Loucy (cell line): ENCODE measurements around the gene RCOR1.

ENCODE experiments used
- H2AFZ ChIP-seq: fragments of 200-600 bp; sonication (generic); 2 replicates; pipeline ENCODE4 v1.6.0; 2016; ENCODE audit warnings: antibody characterized with exemption, mild to moderate bottlenecking, low read length, moderate library complexity
- H3F3A ChIP-seq: fragments of 200-600 bp; 2 replicates; pipeline ENCODE4 v1.6.0; 2016; ENCODE audit warnings: antibody characterized with exemption, low read depth, mild to moderate bottlenecking
- H3K27me3 ChIP-seq: fragments of 200-600 bp; sonication (generic); 2 replicates; pipeline ENCODE4 v1.6.1; 2014; ENCODE audit warnings: low read length, mild to moderate bottlenecking; ENCODE audit not compliant: insufficient read depth, poor library complexity, severe bottlenecking
- H3K36me3 ChIP-seq: fragments of 200-600 bp; sonication (generic); 2 replicates; pipeline ENCODE4 v1.6.1; 2016; ENCODE audit warnings: low read length; ENCODE audit not compliant: insufficient read depth
- H3K4me1 ChIP-seq: fragments of 200-600 bp; sonication (generic); 2 replicates; pipeline ENCODE4 v1.5.1; 2014; ENCODE audit warnings: low read length, mild to moderate bottlenecking; ENCODE audit not compliant: insufficient read depth, poor library complexity, severe bottlenecking
- H3K4me2 ChIP-seq: fragments of 200-600 bp; sonication (generic); 2 replicates; pipeline ENCODE4 v1.6.0; 2014; ENCODE audit warnings: antibody characterized with exemption, low read length, low read depth, mild to moderate bottlenecking; ENCODE audit not compliant: poor library complexity, severe bottlenecking
- H3K4me3 ChIP-seq: fragments of 200-600 bp; sonication (generic); 2 replicates; pipeline ENCODE4 v1.5.1; 2014; ENCODE audit warnings: low read length, mild to moderate bottlenecking, mixed read lengths; ENCODE audit not compliant: poor library complexity, severe bottlenecking
- H3K79me2 ChIP-seq: fragments of 200-600 bp; sonication (generic); 2 replicates; pipeline ENCODE4 v1.6.1; 2014; ENCODE audit warnings: low read length; ENCODE audit not compliant: insufficient read depth
- H3K9ac ChIP-seq: fragments of 200-600 bp; sonication (generic); 2 replicates; pipeline ENCODE4 v1.6.0; 2014; ENCODE audit warnings: mild to moderate bottlenecking, low read depth, low read length, moderate library complexity; ENCODE audit not compliant: poor library complexity, severe bottlenecking
- H3K9me2 ChIP-seq: fragments of 200-600 bp; sonication (generic); replicated peaks from 2 replicates; pipeline ENCODE4 v1.6.1; 2016; ENCODE audit warnings: low read depth, low read length, mixed read lengths
- H3K9me3 ChIP-seq: fragments of 200-600 bp; sonication (generic); 2 replicates; pipeline ENCODE4 v1.6.1; 2014; ENCODE audit warnings: mild to moderate bottlenecking, antibody characterized with exemption, low read length, low read depth; ENCODE audit not compliant: insufficient read depth
- H4K20me1 ChIP-seq: fragments of 200-600 bp; sonication (generic); 2 replicates; pipeline ENCODE4 v1.6.0; 2014; ENCODE audit warnings: antibody characterized with exemption, low read length, mild to moderate bottlenecking; ENCODE audit not compliant: insufficient read depth, poor library complexity, severe bottlenecking
- EZH2phosphoT487 ChIP-seq: fragments of 200-600 bp; IDR thresholded peaks from 2 replicates; pipeline ENCODE4 v1.6.1; 2018; ENCODE audit warnings: antibody characterized with exemption, mild to moderate bottlenecking, moderate library complexity, borderline replicate concordance
- TF ChIP-seq, protein P1 (sequence below): fragments of 200-600 bp; sonication (generic); conservative IDR thresholded peaks from 2 replicates; pipeline ENCODE4 v1.5.1; 2014; ENCODE audit warnings: mild to moderate bottlenecking, antibody characterized with exemption, low read length

The RCOR1 gene

DNA sequence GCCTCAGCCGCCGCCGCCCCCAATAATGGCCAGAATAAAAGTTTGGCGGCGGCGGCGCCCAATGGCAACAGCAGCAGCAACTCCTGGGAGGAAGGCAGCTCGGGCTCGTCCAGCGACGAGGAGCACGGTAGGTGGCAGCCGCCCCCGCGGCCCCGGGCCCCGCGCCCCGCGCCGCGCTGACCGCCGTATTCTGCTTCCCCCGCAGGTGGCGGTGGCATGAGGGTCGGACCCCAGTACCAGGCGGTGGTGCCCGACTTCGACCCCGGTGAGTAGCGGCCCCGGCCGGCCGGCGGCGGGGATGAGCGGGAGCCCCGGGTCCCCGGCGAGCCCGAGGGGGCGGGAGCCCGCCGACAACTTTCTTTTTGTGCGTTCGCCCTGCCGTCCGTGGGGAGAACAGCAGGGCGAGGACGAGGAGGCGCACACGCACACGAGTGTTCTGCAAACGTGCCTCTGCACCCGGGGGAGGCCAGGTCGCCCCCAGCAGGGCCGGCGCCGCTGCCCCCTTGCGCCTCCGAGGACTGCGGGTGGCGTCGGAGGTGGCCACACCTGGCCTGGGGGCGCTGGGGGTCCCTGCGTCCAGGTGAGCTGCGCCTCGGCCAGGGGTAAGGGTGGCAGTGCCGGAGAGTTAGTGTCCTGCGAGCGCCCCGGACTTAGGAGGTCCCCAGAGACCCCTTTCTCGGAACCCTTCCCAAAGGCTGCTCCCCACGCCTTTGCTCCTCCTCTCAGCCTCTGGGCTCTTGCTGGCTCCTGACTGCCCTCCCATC lies 794 bp downstream of the RCOR1 start:
- TF ChIP-seq, protein P1, sequence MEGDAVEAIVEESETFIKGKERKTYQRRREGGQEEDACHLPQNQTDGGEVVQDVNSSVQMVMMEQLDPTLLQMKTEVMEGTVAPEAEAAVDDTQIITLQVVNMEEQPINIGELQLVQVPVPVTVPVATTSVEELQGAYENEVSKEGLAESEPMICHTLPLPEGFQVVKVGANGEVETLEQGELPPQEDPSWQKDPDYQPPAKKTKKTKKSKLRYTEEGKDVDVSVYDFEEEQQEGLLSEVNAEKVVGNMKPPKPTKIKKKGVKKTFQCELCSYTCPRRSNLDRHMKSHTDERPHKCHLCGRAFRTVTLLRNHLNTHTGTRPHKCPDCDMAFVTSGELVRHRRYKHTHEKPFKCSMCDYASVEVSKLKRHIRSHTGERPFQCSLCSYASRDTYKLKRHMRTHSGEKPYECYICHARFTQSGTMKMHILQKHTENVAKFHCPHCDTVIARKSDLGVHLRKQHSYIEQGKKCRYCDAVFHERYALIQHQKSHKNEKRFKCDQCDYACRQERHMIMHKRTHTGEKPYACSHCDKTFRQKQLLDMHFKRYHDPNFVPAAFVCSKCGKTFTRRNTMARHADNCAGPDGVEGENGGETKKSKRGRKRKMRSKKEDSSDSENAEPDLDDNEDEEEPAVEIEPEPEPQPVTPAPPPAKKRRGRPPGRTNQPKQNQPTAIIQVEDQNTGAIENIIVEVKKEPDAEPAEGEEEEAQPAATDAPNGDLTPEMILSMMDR: peak; percentile 28; the same call in 1 of the 2 replicates
- no peak for TF ChIP-seq EZH2phosphoT487
- H3K36me3 ChIP-seq: no peaks in the 10 kb centered on the region
- peak overlapping the region; percentile 98 for H3K4me3 ChIP-seq
- peaks cover 65% of the 10 kb centered on the region for H3K79me2 ChIP-seq
- peak overlapping the region; percentile 90 for H3K9ac ChIP-seq
- no peaks in the 10 kb centered on the region for H3K9me3 ChIP-seq
- peak overlapping the region; percentile 97 for H3K4me2 ChIP-seq
- peaks cover 27% of the 10 kb centered on the region for H4K20me1 ChIP-seq
- H3K9me2 ChIP-seq: no peaks in the 10 kb centered on the region
- no peaks in the 10 kb centered on the region for H3F3A ChIP-seq
- H3K4me1 ChIP-seq: peaks cover 35% of the 10 kb centered on the region
- H3K27me3 ChIP-seq: no peaks in the 10 kb centered on the region
- no peak overlapping the region for H2AFZ ChIP-seq

DNA sequence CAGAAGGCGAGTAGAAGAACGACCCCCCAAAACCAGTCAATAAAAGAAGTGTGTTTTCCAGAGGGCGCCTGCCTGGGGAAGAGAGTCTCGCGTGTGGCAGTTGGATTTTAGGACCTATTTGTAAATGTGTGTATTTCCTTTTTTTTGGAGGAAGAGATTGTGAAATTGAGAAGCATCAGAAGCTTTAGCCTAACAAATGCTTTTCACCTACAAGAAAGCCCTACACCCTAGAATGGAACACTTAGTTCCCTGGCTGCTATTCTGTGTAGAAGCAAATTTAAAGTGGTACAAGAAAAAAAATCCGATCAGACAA lies 1.3 kb downstream of the RCOR1 start:
- TF ChIP-seq EZH2phosphoT487: no peak
- TF ChIP-seq, protein P1: no peak; the same call in 1 of the 2 replicates
- Histone ChIP-seq H3K9me2 (no peaks in the 10 kb centered on the region), H3K9ac (peak overlapping the region; percentile 90), H3K9me3 (no peaks in the 10 kb centered on the region), H3K4me3 (peak overlapping the region; percentile 98), H3K27me3 (no peaks in the 10 kb centered on the region), H3K79me2 (peaks cover 70% of the 10 kb centered on the region), H3K36me3 (no peaks in the 10 kb centered on the region), H3K4me2 (peak overlapping the region; percentile 97), H2AFZ (no peak overlapping the region), H3F3A (no peaks in the 10 kb centered on the region), H3K4me1 (peaks cover 35% of the 10 kb centered on the region), H4K20me1 (peaks cover 30% of the 10 kb centered on the region)

GRCh38 chr14:102594514-102595175 lies 2.2 kb downstream of the RCOR1 start:
- Histone ChIP-seq H2AFZ (no peak overlapping the region), H4K20me1 (peaks cover 39% of the 10 kb centered on the region), H3K79me2 (peaks cover 78% of the 10 kb centered on the region), H3K4me1 (peaks cover 38% of the 10 kb centered on the region), H3F3A (no peaks in the 10 kb centered on the region), H3K9me3 (no peaks in the 10 kb centered on the region), H3K36me3 (no peaks in the 10 kb centered on the region), H3K4me2 (peak overlapping the region; percentile 97), H3K9me2 (no peaks in the 10 kb centered on the region), H3K27me3 (no peaks in the 10 kb centered on the region), H3K9ac (peak overlapping the region; percentile 90), H3K4me3 (peak overlapping the region; percentile 98)
- TF ChIP-seq EZH2phosphoT487: no peak
- TF ChIP-seq, protein P1: peak; percentile 91
